ENCODE measurements around the gene RASSF9.

The RASSF9 gene

DNA sequence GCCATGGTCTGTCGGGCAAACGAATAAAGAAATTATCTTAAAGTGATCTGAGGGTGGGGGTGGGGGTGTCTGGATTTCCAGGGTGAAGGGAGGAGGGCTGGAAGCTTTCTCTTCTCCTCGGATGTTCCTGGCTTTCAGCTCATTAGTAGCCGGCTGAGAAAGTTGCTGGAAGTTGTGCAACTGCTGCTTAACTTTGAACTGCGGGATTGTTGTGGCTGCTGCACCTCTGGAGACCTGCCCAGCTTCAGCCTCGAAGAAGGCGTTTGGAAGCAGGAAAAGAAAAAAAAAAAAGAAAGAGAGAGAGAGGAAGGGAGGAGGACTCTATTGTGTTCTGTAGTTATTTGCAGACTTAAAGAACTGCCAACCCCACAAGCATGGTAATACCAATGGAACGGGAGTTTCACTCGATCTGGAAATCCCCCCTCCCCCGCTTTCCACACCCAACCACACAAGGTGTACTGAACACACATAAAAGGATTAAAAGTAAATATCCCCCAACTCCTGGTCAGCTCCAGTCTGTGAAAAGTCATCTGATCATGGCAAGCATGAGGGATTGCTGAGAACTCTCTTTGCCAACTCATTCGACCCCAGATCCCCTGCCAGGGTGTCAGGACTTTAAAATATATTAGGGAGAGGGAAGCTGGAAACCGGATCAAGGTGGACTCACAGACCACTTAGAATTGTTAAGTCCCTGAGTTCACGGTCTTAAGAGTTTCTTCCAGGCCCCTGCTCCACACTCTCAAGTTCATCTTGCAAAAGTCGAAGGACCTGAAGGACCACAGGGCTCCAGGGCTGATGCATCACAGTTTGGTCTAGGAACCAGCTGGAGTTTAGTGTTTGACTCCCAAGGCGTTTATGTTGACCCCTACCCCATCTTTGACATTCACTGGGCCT, at the start of gene RASSF9:
RASSF9 (minus strand) TSS at position 213 of the 894 bp plus-strand sequence; CDS start at position 5, 208 bp downstream.
- no peak for DNase-seq

DNA sequence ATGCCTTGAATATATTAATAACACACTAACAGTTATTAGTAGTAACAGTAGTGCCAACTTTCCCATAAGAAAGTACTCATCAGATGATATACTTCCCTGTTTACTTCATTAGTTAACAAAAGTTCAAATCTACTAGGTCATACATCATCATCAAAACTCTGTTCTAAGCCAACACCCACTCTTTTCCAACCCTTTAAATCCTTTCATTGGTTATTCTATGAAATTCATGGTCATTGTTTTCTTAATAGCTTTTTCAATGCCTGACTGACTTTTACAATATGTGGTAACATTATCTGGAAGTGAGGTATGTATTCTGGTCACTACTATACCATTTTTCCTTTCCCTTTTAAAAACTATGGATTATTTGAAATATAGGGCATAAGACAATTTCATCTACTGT, 47.6 kb upstream of the RASSF9 start:
- no peak for DNase-seq

DNA sequence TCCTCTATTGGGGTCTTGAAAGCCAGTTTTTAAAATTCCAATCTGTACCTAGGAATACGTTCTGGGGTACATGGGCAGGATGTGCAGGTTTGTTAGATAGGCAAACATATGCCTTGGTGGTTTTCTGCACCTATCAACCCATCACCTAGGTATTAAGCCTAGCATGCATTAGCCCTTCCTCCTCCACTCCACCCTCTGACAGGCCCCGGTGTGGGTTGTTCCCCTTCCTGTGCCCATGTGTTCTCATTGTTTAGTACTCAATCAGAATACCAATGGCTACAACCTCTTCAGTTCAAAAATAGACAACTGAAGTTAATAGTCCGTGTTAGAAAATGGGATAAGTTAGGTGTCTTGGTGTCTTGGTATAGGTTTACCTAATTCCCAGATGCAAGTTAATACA, 41.2 kb upstream of the RASSF9 start:
- no peak for DNase-seq

DNA sequence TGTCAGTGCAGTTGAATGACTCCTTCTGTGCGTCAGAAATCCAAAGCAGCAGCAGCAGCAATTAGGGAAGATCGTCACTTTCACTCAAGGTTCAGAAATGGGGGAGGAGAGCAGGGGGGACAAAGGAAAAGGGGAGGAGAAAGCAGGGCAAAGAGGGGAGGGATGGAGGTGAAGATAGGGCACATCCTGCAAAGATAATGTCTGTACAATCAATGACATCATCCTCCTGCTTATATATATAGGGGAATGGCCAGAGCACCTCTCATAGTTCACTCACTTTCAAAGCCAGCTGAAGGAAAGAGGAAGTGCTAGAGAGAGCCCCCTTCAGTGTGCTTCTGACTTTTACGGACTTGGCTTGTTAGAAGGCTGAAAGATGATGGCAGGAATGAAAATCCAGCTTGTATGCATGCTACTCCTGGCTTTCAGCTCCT, 37.8 kb upstream of the RASSF9 start, which contains the start of gene NTS:
NTS (plus strand) TSS at position 265 of the 431 bp plus-strand sequence; CDS start at position 374, 109 bp downstream.
- no peak for DNase-seq

DNA sequence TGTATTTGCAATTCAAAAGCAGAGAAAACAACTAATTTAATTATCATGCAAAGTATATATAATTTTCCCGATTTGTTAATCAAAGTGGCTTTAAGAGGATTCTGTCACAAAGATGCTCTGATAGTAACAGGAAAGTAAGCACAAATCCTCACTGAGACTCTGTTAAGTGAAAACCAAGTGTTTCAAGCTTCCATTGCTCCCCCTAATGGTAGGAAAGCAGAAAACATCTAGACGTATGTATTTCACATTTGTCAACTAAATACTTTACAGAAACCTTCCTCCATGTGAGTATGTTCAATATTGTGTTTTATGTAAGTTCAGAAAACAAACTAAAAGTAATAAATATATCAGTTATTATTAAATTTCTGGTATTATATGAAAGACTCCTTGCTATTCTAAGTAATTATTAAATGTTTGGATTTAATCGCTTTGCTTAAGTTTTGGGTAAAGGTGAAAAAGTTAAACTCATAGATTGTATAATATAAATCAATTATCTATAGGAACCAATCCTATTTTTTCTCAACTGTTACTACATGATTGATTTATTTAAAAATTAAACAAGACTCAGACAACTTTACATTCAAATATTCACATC, 36.4 kb upstream of the RASSF9 start:
- DNase-seq, result no peak

DNA sequence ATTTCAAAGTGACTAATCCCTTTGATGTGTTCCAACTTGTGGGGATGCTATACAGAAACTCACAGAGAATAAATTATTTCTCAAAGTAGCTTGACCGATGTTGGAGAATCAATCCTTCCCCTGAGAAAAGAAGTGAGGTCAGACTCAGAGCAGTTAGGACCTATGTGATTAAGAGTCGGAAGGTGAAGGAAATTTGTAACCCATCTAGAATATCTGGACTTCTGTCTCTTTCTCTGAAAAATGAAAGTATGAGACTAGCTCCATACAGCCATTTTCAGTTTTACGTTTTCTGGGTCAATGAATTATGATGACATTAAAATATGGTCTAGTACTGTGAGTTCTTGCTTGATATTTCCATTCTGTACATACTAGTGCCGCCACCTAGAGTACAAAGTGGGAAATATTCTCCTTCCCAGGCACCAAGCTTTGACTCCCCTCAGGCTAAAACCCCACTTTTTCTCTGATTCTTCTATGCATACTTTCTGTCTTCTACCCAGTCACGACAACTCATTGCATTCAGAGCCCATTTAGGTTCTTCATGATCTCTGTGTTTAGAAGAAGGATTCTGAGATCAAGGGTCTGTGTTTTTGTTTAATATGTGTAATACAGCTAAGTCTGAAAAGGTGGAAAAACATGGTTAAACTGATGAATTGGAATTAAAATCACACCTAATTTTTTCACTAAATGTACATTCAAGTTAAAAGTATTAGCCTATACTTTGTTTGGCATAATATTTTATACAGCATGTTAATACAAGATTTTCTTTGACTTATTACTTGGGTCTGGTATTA, 31.0 kb upstream of the RASSF9 start:
- DNase-seq, result no peak

DNA sequence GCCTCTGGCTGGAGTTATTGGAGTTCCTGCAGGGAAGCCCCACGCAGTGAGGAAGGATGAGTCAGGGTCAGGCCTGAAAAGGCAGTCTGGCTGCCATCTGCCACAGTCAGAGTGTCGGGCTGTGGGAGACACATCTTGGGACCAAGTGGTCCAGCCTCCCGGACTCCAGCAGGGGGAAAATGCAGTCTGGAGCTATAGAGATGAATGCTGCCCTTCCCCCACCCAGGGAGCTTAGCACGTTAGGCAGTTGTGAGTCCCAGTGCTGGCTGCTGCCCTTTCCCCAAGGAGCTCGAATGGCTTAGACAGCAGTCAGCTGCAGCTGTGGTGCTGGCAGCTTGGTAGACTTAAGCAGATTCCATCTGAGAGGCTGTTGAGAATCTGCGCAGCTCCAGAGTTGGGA, 29.7 kb upstream of the RASSF9 start:
- DNase-seq, result no peak

DNA sequence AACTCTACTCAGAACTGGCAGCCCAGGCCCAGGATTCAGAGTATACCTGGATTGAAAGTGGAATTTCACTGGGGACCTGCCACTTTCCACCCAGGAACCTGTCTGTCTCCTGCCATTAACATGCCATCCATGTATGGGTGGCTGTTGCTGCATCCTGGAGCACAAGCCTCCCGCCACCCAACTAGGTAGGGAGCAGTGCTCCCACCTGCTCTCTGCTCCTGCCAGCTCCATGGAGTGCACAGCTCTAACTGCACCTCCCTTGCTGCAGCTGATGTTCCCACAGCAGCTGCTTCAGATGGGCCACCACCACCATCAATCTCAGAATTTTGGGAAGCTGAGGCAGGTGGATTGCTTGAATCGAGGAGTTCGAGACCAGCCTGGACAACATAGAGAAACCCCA, 20.8 kb upstream of the RASSF9 start:
- DNase-seq, result no peak

DNA sequence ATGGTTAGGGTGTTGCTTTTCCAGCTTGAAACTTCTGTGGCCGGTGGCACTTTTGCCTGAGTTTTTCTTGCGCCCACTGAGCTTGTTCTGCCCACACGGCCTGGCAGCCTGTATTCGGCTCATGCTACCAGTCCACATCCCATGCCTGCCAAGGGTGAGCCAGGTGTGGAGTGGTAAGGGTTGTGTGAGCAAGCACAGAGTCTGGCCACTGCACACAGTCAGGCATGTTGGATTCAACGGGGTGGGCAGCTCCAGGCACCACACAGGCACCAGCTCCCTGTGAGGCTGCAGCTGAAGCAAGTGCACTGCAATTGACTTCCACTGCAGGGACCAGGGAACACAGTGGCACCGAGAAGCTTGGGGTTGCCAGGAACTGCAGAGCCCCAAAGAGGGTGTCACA, 19.1 kb upstream of the RASSF9 start:
- DNase-seq, result no peak

DNA sequence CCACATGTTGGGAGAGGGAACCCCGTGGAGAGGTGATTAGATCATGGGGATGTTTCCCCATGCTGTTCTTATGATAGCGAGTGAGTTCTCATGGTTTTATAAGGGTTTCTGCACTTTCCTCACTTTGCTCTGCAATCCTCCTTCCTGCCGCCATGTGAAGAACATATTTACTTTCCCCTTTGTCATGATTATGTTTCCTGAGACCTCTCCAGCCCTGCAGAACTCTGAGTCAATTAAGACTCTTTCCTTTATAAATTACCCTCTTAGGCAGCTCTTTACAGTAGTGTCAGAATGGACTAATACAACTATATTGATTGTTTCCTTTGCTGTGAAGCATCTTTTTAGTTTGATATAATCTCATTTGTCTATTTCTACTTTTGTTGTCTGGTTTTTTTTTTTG, 13.1 kb upstream of the RASSF9 start:
- DNase-seq, result no peak

DNA sequence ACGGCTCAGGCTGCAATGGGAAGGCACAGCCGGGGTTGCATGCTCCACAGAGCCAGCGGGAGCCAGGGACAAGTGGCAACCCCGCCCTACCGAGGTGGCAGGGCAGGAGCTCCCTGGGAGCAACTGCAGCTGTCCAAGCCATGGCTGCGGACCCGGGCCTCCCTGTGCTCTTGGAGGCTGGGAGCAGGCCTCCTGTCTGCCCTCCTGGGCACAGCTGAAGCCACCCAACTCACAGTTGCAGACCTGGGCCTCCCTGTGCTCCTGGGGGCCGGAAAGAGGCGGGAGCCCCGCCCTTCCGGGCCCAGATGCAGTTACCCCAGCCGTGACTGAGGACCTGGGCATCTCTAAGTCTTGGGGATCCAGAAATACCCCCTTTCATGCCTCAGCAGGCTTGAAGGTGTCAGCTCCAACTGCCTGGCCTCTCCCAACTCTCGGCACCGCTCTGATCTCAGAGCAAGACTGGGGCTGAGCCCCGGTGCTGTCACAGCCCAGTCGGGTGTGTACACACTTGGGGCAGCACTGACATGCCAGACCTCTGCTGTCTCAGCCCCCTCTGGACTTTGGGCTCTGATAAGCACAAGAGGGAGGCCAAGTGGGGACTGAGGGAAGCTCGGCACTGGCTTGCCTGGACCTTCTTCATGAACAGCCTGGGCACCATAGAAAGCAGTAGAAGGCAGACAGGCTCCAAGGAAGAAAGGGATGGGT, 7.5 kb upstream of the RASSF9 start:
- DNase-seq, result no peak

DNA sequence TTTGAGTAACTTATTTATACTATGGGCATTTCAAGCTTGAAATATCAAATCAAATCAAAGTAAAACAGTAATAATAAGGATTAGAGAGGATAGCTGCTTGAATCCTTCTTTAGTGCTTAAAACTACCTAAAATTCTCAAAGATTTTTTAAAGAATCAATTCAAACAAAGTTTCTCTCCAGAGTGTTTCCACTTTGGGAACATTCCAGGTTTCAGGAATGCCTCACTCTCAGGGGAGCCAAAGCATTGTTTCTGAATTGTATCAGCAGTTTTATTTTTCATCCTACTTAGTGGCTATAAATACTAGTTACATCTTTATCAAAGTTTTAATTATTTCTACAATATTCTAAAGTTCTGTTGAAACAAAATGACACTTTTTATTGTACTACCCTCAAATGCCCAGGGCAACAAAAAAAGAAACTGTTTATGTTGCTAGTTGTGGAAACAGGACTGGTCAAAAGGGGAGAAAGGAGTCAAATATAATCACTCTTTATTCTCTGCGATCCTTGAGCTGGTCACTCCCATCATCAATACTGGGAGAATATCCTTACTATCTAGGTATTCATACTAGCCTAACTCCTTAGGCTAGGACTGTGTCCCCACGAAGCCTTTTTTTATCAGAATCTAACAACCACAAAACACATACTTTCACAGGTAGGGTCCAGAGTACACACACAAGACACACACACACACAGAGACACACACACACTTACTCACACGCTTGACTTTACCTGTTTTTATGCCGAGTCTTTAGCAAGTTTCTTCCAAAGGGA, 598 bp downstream of the RASSF9 start:
- DNase-seq, result no peak

DNA sequence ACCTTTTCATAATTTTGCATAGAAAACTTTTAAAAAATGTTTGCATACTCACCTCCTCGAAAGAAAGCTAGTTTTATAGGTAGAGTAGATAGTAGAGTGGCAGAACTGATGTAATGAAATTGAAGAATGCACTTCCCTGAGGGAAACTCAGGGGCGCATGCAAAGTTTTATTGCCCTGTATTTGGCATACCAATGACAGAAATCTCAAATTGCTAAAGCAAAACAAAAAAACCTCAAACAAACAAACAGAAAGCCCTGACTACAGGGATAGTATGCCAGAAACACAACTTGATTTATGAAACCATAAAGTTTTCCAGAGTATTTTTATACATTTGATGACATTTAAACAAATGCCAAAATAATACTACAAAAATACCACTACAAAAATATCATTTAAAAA, 1.8 kb downstream of the RASSF9 start:
- DNase-seq, result no peak

DNA sequence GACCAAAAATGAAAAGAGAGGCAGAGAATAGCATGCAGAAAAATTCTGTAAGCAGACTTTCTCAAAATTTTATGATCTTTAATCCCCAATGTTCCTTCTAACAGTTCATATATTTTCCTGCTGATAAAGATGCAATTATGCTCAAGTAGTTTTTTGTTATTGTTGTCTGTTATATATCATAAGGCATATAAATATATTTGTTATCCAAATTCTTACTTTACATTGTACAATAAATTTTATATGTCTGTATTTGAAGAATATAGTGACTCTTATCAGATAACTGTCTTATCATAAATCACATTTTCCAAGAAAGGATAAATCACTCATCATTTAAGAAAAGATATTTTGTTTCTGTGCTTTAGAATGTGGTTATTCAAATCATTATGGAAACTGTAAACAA, 2.6 kb downstream of the RASSF9 start:
- no peak for DNase-seq

DNA sequence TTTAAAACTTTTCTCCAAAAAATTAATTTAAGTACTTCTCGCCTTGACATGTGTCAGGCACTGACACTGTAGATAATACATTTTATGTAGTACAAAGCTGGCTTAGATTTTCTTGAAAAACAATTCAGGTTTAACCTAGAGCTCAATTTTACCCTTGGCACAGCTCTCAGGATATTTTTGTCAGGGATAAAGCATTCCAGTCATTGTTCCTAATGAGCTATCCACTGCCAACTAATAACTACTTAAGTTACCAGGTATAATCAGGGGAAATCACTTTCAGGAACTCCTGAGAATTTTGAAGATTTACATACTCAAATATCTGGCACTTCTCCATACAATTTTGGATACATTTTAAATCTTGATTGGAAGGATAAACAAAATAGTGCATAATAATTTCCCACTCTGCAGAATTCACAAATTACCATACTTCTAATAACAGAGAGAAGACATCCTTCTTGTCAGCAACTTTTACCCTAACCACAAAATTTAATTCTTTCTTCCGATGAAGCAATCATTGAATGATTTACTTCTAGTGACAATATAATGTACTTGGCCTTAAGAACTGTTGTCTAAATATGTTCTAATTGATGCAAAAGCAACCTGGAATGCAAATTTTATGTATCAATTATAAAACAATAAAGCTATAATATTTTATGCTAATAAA, 4.8 kb downstream of the RASSF9 start:
- DNase-seq, result no peak

DNA sequence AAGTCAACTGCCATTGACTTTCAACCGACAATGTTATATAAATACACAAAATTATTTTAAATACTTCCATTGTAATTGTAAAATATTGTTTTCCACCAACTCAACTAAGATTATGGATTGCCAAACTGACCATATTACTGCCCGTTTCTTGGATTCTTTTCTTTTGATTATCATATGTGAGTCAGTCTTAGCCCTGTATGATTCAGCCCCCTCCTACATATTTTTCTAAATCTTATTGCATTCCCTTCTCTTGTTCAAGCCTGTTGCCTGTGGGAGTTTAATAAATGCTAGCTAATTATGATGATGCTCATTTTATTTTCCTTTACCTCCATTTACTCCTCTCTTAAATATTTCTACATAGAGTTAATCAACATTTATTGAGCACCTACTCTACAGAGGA, 6.8 kb downstream of the RASSF9 start:
- DNase-seq, result no peak

DNA sequence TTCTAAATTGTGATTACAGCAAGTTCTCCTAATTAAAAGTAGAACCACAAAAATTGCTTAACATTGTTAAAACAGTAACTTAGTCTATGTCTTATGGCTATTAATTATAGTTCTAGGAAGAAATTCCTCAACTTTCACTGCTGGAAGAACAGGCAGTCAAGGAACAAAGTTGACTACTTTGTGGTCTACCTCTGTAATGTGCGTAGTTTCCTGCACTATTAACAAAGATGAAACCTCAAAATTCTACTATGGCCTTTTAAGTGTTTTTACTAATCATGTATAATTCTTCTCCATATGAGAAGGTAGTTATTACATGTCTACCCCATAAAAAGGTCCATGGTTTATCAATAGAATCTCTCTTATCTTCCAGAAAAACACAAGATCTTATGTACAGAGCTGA, 7.6 kb downstream of the RASSF9 start:
- no peak for DNase-seq

DNA sequence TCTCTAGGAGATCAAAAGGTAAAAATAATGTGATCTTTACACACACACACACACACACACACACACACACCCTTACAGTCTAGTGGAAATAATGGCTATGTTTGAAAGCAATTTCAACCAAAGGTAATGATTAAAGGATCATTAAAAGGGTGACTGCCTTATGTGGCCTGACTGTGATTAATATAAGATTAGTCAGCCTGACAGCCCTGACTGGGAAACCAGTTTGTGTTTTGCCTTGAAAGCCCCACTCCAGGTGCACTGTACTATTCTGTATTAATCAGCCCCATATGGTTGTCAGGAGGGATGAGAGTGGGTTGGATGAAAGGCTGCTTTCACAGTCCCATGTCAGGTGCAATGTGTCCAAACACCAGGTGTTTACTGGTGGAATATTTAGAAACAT, 10.5 kb downstream of the RASSF9 start:
- no peak for DNase-seq

DNA sequence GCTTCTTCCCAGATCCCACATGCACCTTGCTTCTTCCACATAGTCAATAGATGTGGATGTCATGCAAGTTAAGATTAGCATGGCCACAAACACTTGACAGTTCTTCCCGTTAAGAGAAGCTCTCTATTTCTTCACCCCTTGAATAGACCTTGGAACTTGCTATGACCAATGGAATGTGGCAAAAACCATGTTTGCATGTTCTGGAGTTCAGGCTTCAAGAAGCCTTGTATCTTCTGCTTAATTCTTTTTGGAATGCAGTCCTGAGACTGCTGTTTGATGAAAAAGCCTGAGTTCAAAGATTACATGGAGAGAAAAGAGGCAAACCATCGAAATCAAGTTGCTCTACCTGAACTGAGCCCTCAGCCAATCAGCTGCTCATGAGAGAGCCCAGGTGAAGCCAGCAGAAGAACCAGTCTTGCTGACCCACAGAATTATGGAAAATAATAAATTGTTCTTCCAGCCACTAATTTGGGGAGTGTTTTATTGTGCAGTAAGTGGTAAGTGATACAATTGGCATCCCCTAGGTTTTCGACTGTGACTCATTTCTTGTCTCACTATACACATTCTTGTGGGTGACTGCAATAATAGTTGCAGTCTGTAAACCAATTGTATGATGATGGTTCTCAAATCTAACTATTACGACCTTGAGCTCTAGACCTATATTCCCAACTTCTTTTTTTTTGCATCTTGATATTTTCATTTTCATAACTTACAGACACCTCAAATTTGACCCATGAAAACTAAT, 12.6 kb downstream of the RASSF9 start:
- no peak for DNase-seq

DNA sequence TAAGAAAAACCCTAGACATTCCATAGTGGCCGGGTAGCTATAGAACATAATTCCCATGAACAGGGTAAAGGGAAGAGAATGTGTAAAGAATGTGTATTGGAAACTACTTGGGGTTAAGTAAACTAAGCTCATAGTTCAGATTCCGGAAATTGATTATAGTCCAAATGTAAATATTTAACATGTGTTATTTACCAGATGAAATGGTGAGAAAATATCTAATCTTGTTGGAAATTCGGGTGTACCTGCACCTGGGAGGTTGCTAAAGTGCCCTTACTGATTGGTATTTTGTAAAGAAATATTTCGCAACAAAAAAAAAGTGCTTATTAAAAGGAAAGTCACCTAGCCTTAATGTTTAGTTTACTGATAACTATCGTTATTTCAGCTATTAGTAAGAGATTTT, 14.4 kb downstream of the RASSF9 start:
- DNase-seq, result no peak

DNA sequence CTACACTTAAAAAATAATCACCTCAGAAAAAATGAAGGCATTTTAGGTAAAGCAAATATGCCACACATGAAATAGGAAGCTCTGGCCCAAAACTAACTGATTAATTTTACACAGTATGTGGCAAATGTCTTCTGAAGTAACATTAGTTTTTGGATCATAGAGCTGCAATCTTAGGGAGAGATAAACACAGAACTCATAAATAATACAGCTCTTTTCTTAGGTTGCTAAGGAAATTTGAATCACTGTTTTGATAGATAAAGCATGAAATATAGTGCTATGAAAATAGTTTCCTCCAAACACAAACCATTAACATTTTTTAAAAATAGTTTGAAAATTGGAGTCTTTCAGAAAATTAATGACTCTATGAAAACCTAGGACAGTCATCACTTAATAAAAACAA, 15.0 kb downstream of the RASSF9 start:
- DNase-seq, result no peak

Data from CD4-positive, alpha-beta T cell treated with Interleukin-15 for 1 hour (primary cell).